ENCODE data around the gene SHPK.
A peak's percentile ranks its signal among the peaks of the same experiment; 100 is the strongest.

SHPK gene

DNA sequence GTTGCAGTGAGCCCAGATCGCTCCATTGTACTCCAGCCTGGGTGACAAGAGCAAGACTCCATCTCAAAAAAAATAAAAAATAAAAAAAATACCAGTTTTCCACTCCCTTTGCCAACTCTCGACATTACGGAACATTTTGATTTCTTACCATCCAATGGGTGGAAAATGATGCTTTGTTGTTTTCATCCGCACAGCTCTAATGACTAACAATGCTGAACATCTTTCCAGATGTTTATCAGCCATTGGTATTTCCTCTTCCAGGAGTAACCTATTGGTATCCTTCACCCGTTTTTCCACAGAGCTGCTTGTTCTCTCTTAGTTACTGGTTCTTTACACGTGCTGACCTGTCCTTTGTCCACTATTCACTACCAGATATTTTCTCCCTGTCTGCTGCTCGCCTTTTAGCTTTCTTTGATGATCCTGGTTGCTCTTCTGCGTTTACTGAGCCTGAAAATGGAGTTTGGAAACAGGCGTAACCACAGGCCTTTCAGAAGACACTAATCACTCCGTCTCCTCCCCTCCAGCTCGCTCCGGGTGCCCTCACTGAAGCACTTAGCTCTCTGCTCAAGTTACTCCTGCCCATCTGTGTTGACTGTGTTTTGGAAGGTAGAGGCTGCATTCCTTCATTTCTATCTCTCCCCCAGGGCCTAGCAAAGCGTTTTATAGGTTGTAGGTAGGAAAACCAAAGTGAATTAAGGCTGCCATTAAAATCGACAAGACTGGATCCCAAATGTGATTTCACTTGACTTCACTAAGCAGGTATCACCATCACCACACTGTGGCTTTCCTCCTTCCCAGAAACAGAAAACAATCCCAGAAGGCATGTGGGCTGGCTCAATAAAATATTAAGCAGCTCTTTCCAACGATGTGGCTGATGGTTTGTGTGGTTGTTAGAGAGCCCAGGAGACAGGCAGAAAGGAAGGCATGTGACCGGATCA lies 8.9 kb downstream of the SHPK start:
- DNase-seq, result no peak

DNA sequence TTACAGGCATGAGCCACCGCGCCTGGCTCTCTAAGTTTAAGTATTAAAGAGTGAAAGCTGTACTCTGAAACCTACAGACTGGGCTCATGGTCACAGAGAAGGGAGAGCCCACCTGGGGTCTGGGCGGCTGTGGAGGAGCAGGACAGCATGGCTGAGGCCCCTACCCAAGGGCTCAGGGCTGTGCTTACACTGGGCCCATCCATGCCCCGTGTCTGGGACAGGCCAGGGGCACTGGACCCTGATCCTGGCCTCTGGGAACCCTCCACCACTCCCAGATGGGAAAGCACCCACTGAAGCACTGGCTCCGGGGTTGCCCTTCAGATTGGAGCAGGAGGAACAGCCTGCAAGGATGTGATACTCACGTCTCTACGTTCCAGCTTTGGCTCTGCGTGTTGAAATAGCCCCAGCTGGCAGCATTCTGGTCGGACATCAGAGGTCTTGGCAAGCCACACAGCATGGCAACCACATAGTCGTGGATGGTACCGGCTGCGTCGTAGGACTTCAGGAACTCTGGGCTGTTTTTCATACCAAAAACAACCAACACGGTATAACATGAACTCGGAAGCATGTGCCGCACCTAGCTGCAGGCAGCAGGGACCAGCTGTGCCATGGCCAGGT lies 13.0 kb downstream of the SHPK start:
- no peak for DNase-seq

- no peak for DNase-seq
Measured at GRCh38 chr17:3621146-3621720, 14.8 kb downstream of the SHPK start.

- DNase-seq, result no peak
Measured at GRCh38 chr17:3615160-3615870, 20.7 kb downstream of the SHPK start.

DNA sequence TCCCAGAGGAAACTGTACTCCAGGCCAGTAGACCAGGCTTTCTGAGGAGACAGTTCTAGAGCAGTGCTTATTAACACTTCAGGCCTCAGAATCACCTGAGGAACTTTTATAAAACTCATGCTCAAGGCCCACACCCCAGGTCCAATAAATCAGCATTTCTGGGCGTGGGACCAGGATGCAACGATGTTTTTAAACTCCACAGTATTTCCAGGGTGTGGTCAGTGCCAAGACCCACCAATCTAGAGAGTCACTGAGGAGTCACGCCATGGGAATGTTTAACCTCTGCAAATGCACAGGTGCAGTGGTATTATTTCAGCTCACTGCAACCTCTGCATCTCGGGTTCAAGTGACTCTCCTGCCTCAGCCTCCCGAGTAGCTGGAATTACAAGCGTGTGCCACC lies 22.9 kb downstream of the SHPK start:
- no peak for DNase-seq

GRCh38 chr17:3610523-3610922 lies 25.5 kb downstream of the SHPK start:
- no peak for DNase-seq

DNA sequence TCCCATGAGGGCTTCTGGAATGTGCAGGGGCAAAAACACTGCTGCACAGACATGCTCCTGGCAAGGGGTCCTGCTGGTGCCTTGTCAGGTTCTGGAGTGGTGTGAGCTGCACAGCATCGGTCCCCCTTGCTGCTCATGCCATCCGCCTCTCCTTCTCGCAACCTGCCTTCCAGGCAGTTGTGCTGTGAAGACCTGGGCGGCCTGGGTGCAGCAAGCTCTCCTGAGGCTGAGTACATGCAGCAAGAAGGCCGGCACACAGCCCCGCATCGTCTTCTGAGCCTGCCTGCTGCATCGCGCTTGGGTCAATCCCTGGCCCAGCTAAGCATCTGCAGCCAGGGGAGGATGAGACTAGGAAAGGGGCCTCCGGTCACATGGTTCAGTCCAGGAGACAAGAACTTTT lies 26.4 kb downstream of the SHPK start:
- no peak for DNase-seq

GRCh38 chr17:3603870-3604259 lies 32.2 kb downstream of the SHPK start:
- DNase-seq, result no peak

GRCh38 chr17:3603119-3603869 lies 32.8 kb downstream of the SHPK start:
- DNase-seq, result no peak

DNA sequence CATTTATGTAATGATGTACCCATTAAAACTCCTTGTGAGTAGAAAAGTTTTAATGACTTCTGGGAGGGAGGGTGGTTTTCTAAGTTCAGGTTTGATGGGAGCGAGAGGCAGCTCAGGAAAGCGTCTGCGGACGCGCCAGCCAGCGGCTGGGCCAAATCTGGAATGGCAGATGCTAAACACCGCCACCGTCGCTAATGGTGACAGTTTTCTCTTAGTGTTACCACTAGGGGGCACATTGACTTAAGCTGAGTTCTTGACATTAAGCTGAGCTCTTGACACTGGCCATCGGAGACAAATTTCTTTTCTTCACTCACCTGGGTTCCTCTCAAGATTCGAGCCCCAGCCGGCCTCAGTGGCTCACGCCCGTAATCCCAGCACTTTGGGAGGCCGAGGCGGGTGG lies 33.6 kb downstream of the SHPK start:
- peak; percentile 1 to 10 for DNase-seq

DNA sequence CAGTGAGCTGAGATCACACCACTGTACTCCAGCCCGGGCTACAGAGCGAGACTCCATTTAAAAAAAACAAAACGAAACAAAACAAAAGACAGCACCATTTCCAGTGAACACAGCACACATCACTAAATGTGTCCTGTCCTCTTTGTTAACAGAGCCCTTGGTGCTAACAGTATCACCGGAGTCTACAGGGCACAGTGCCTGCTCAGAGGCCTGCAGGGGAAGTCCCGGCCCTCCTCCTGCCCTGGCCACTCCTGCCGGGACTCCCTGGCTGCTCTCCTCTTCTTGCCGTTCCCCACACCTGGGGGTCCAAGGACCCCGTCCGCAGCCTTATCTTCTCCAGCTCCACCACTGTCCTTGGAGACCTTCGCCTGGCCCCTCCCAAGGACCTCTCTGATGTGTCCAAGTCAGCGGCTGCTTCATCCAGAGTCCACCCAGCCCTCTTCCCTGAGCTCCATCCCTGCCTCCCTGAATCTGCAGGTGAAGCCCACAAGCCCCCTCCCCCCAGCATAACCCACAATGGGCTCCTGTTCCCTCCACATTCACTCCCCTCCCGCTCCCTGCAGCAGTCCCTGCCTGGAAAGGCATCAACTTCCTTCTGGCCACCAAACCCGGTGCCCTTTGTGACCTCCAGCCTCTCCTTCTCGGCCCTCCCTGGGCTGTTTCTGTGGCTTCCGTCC lies 35.4 kb downstream of the SHPK start:
- DNase-seq, result no peak

- no peak for DNase-seq
Measured at GRCh38 chr17:3598078-3598477, 38.0 kb downstream of the SHPK start.

DNA sequence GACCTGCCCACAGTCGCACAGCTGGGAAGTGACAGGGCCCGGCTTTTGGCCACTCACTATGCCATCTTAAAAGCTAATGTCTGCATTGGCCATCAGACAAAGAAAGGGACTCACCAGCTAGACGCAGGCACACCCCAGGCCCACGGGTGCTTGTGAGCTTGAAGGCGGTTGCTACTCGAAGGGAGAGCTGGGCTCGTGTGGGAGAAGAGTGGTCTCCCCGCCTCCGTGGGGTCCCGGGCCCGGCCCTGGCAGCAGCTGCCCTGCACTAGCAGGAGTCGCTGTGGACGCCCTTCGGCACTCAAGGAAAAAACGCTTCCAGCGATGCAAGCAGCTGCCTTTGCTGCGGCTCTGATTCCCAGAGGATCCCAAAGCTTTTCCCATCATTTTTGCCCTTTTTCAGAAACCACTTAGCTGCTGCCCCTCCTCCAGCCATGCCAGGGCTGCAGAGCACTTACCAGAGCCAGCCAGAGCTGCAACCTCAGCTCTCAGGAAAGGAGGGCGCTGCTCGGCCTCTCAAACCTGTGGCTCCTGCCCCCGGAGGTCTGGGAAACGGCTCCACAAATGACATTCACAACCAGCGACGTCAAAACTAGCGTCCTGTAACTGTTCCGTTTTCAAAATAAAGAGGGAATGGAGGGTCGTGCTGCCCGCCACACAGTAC lies 39.1 kb downstream of the SHPK start:
- no peak for DNase-seq

DNA sequence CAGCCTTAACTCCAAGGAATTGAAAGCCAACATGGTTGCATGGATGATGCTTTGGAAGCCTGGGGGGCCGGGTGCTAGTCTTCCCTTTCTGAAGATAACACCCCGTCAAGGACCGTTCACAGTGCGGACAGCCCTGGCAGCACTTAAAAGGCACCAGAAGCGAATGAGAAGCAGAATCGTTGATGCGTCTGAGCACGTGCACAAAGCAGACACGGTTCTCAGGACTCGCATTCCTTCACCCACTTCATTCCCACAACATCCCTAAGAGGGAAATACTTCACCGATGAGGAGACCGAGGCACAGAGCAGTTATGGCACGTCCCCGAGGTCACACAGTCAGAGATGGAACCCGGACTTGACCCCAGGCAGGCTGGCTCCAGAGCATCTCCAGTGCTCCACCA lies 41.1 kb downstream of the SHPK start:
- DNase-seq, result no peak

GRCh38 chr17:3594051-3594800 lies 41.8 kb downstream of the SHPK start:
- DNase-seq, result no peak

GRCh38 chr17:3593384-3593783 lies 42.7 kb downstream of the SHPK start:
- no peak for DNase-seq

DNA sequence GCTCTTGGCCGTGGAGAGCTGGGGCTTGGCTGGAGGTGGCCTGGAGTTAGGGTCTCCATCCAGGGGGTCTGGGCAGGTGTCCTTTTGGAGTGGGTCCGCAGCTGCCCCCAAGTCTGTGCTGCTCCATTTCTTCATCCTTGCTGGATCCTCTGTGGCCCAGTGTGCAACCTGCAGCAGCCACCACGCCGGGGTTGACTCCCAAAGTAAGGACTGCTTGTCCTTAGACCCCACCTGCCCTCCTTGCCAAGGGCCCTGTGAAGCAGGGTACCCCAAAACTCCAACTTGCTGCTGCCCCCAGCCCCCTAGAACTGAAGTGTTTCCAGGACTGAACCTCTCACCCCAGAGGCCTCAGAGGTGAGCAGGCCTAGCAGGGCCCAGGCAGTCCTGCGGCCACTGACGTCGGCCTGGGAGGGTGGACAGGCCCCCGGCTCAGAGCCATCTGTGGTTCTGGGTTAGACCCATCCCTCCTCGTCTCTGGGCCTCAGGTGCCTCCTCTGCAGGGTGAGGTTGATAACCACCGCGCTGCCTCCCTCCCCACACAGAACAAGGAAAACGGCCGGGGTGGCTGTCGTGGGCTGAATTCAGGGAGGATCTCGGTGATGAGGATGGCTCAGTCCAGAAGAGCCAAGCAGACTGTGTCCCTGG lies 43.7 kb downstream of the SHPK start:
- no peak for DNase-seq

DNA sequence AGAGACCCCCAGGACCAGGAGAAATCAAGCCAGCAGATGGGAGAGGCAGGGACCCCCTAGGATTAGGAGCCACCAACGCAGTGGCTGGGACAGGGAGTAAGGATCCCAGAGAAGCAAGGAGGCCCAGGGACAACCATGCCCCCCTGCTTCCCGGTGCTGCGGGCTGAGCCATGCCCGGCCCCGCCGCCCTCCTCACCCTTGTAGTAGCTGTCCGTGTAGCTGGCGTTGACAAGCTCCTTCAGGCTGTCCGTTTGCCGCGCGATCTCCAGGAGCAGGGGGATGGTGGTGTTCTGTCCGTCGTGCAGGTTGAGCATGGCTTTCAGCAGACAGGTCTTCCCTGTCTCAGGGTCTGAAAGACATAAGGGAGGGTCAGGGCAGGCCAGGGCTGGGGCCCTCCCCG lies 45.3 kb downstream of the SHPK start:
- no peak for DNase-seq

DNA sequence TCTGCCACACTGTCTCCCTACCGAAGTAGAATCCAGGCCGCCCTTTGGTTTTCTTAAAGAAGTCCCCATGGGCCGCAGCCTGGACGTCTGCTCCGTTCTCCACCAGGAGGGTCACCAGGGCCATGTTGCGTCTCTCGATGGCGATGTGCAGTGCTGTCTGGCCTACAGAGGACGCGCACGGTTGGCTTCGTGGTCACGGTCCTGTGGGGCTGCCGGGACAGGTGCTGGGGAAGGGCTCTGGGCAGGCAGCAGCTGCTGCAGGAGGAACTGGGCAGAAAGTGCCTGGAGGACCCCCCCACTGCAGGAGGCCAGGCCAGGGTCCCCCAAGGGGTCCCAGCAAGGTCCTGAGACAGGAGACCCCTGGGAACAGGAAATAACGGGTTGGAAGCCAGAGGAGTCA lies 45.8 kb downstream of the SHPK start:
- DNase-seq, result no peak

DNA sequence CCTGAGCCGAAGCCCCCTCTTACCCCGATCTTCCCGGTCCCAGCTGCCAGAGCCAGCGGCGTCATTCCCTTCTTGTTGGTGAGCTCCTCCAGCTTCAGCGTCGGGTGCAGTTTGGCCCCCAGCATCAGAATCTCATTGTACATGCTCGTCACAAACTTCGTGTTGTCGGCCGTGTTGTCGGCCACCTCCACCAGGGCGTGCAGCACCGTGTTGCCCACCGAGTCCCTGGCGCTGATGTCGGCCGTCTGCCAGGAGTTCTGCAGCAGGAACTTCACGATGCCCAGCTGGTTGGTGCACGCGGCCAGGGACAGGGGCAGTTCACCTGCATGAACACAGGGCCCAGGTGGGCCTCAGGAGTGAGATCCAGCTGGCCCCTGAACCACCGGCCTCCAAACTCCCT lies 46.3 kb downstream of the SHPK start:
- DNase-seq, result no peak
